ENCODE measurements around the gene CAMK4. TPM values are rescaled to one million over a fixed set of nuclear protein-coding genes. Genes with fewer than 3 reads are reported as not detected.
"Not testable (repeated sequence)": the region's sequence is repeated elsewhere in the genome, so short reads cannot be mapped to it uniquely, and the experiment has no call there.

CAMK4 gene
- polyA plus RNA-seq, 1 donor, result 10.9 TPM

DNA sequence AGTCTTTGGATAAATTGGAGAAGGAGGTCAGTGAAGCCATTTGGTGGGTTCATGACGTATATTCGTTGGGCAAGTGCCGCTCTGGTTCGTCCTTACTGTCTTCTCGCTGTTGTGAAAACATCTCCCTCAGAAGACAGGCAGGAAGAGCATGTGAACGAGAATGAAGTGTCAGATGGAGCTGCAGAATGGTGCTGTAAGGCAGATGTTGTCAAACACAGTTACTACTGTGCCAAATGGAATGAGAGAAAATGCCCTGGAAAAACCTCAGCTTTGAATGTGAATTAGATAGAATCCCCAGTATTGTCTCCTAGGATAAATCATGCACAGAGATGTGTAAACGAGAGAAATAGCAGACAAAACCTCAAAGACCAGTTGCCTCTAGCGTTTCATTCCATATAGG is 121.5 kb downstream of the CAMK4 start:
- Histone ChIP-seq H3K36me3 (ENCODE audit: control insufficient read depth, insufficient read depth, low read length) (no peaks in the 10 kb centered on the region), H3K4me3 (ENCODE audit: low read length) (no peak overlapping the region), H3K27ac (ENCODE audit: low read length) (no peak overlapping the region), H3K27me3 (ENCODE audit: control insufficient read depth, insufficient read depth, low read length) (no peaks in the 10 kb centered on the region), H3K4me1 (ENCODE audit: control insufficient read depth, insufficient read depth, low read length) (no peaks in the 10 kb centered on the region), H3K9me3 (ENCODE audit: control insufficient read depth, low read depth, low read length) (no peaks in the 10 kb centered on the region)
- 60% methylated on average over 3 of the region's 8 CpGs for WGBS (ENCODE audit: insufficient coverage, low lambda C conversion rate)
- no peak for DNase-seq

DNA sequence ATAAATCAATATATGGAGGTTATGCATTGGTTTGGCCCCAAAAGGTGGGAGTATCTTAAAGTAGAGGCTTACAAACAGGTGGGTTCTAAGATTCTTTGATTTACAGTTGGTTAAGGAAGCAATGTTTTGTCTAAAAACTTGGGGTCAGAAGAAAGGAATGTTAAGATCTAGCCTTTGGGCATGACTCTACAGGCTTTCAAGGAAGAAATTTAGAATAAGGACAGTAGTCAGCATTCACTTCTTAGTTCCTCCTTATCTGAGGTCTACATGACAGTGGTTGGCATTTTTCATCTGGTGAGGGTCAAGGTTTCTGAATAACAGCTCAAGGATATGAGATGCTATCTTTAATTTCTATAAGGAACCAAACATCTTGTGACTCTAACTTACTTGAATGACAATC is 122.8 kb downstream of the CAMK4 start:
- no peaks in the 10 kb centered on the region for H3K27me3 ChIP-seq (ENCODE audit: control insufficient read depth, insufficient read depth, low read length)
- no peaks in the 10 kb centered on the region for H3K36me3 ChIP-seq (ENCODE audit: control insufficient read depth, insufficient read depth, low read length)
- no peaks in the 10 kb centered on the region for H3K4me1 ChIP-seq (ENCODE audit: control insufficient read depth, insufficient read depth, low read length)
- H3K4me3 ChIP-seq (ENCODE audit: low read length), result no peak overlapping the region
- no peak overlapping the region for H3K27ac ChIP-seq (ENCODE audit: low read length)
- no peaks in the 10 kb centered on the region for H3K9me3 ChIP-seq (ENCODE audit: control insufficient read depth, low read depth, low read length)
- no peak for DNase-seq

DNA sequence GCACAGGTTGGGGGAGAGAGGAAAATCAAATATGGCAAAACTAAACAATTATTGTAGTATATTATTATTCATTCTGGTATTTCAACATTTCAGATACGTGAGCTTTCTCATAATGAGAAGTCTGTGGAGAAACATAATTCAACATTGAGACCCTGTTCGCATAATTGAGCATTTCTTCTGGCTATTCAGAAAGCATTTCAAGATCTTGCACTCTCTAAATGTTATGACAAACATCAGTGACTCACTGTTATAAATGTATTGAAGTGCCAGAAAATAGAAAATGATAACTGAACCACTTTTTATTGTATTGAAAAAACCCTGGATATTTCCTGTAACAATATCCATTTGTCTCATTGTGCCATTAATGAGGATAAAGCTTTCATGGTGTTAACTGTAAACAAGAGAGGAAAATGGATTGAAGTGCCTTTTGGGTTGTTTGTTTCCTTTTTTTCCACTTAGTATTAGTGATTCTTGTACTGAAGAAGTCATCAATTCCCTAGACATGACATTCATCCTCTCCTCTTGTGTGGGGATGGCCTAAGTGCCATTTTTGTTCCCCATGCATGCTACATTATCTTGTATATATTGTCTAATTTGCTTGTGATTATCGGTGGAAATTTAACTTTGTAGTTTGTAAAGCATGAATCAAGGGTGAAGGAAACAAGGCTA is 124.6 kb downstream of the CAMK4 start:
- no peaks in the 10 kb centered on the region for H3K9me3 ChIP-seq (ENCODE audit: control insufficient read depth, low read depth, low read length)
- no peak overlapping the region for H3K4me3 ChIP-seq (ENCODE audit: low read length)
- 86% methylated on average over 3 of the region's 3 CpGs for WGBS (ENCODE audit: insufficient coverage, low lambda C conversion rate)
- H3K4me1 ChIP-seq (ENCODE audit: control insufficient read depth, insufficient read depth, low read length), result no peaks in the 10 kb centered on the region
- no peaks in the 10 kb centered on the region for H3K36me3 ChIP-seq (ENCODE audit: control insufficient read depth, insufficient read depth, low read length)
- H3K27ac ChIP-seq (ENCODE audit: low read length), result no peak overlapping the region
- DNase-seq, result no peak
- H3K27me3 ChIP-seq (ENCODE audit: control insufficient read depth, insufficient read depth, low read length), result no peaks in the 10 kb centered on the region

DNA sequence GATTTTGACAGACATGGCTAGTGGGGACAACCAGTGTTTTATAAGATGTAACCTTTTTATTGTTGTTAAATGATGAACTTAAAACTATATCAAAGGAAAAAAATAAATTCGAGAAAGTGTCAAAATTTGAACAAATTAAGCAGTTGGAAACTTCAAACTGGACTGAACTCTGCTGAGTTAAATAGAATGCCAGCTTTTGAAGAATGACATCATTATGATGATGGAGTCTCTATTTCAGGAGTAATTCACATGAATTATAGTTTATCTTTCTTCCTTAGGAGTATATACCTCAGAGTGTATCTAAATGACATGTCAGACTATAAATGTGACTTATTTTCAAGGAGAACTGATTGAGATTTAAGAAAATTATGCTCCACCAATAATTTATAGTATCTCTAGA is 125.2 kb downstream of the CAMK4 start:
- Histone ChIP-seq H3K4me3 (ENCODE audit: low read length) (no peak overlapping the region), H3K27ac (ENCODE audit: low read length) (no peak overlapping the region), H3K4me1 (ENCODE audit: control insufficient read depth, insufficient read depth, low read length) (no peaks in the 10 kb centered on the region), H3K27me3 (ENCODE audit: control insufficient read depth, insufficient read depth, low read length) (no peaks in the 10 kb centered on the region), H3K9me3 (ENCODE audit: control insufficient read depth, low read depth, low read length) (no peaks in the 10 kb centered on the region), H3K36me3 (ENCODE audit: control insufficient read depth, insufficient read depth, low read length) (no peaks in the 10 kb centered on the region)
- 60% methylated on average over 1 of the region's 1 CpG for WGBS (ENCODE audit: insufficient coverage, low lambda C conversion rate)
- DNase-seq, result no peak

DNA sequence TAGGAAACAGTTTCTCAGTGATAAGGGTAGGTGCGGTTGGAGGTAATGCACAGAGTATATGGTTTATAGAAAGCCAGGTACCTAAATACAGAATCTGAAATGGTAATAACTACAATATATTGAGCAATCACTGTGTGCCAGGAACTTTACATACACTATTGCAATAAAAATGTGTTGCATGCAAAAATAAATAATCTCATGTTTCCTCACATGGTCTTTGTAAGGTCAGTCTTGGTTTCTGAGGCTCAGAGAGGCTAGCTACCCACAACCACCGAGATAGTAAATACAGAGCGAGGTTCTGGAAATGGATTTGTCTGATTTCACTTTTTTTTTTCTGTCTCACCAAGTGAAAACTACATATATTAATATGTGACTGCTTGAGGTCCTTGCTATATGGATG is 128.9 kb downstream of the CAMK4 start:
- H3K36me3 ChIP-seq (ENCODE audit: control insufficient read depth, insufficient read depth, low read length), result no peaks in the 10 kb centered on the region
- H3K9me3 ChIP-seq (ENCODE audit: control insufficient read depth, low read depth, low read length), result no peaks in the 10 kb centered on the region
- H3K27me3 ChIP-seq (ENCODE audit: control insufficient read depth, insufficient read depth, low read length), result no peaks in the 10 kb centered on the region
- no peaks in the 10 kb centered on the region for H3K4me1 ChIP-seq (ENCODE audit: control insufficient read depth, insufficient read depth, low read length)
- no peak overlapping the region for H3K4me3 ChIP-seq (ENCODE audit: low read length)
- no peak overlapping the region for H3K27ac ChIP-seq (ENCODE audit: low read length)
- no peak for DNase-seq
- 90% methylated on average over 2 of the region's 3 CpGs for WGBS (ENCODE audit: insufficient coverage, low lambda C conversion rate)

DNA sequence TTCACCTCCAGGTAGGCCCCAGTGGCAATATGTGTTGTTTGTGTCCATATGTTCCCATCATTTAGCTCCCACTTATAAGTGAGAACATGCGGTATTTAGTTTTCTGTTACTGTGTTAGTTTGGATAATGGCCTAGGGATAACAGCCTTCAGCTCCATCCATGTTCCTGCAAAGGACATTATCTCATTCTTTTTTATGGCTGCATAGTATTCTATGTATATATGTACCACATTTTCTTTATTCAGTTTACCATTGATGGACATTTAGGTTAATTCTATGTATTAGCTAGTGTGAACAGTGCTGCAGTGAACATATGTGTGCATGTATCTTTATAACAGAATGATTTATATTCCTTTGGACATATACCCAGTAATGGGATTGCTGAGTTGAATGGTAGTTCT is 134.5 kb downstream of the CAMK4 start:
- not testable (repeated sequence) for H3K4me3 ChIP-seq (ENCODE audit: low read length); H3K9me3 ChIP-seq (ENCODE audit: control insufficient read depth, low read depth, low read length); H3K4me1 ChIP-seq (ENCODE audit: control insufficient read depth, insufficient read depth, low read length); H3K27me3 ChIP-seq (ENCODE audit: control insufficient read depth, insufficient read depth, low read length); DNase-seq; H3K27ac ChIP-seq (ENCODE audit: low read length); H3K36me3 ChIP-seq (ENCODE audit: control insufficient read depth, insufficient read depth, low read length)
- WGBS (ENCODE audit: insufficient coverage, low lambda C conversion rate), result no CpG with 5 or more reads among the region's 1 CpG

DNA sequence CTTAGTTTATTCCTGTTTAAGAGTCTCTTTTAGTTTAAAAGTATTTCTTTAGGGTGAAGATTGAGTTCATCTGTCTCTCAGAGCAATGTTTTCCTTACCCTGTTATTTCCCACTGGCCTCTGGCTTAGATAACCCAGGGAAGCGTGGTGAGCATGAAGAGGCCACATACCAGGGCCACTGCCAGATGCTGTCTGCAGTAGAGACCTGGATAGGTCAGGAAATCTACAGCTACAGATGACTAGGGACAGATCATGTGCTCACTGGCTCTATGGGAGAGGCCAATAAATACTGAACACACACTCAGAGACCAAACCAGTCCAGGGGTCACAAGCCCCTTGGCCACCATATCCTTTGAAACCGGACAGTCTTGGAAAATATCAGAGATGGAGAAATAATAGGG is 136.0 kb downstream of the CAMK4 start:
- DNase-seq, result no peak
- Histone ChIP-seq H3K9me3 (ENCODE audit: control insufficient read depth, low read depth, low read length) (no peaks in the 10 kb centered on the region), H3K4me3 (ENCODE audit: low read length) (no peak overlapping the region), H3K27me3 (ENCODE audit: control insufficient read depth, insufficient read depth, low read length) (no peaks in the 10 kb centered on the region), H3K36me3 (ENCODE audit: control insufficient read depth, insufficient read depth, low read length) (no peaks in the 10 kb centered on the region), H3K4me1 (ENCODE audit: control insufficient read depth, insufficient read depth, low read length) (no peaks in the 10 kb centered on the region), H3K27ac (ENCODE audit: low read length) (no peak overlapping the region)
- WGBS (ENCODE audit: insufficient coverage, low lambda C conversion rate), result no CpG with 5 or more reads among the region's 2 CpGs

DNA sequence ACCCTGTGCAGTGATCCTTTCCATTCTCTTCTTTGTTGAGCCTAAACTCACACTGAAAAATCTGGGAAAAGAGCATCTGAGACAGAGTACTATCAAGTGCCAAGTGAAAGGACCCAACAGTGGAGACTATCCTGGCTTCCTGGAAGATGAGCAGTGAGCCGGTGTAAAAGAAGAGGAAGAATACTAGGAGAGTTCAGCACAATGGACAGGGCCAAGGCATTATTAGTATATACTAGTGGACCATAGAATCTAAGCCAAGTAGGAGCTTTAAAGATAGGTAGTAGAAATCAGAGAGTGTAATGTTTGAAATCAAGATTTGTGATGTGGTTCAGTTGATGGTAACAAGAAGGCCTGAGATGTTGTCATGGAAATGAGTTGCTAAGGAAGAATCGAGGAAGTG is 140.8 kb downstream of the CAMK4 start:
- WGBS (ENCODE audit: insufficient coverage, low lambda C conversion rate), result 90% methylated on average over 1 of the region's 2 CpGs

DNA sequence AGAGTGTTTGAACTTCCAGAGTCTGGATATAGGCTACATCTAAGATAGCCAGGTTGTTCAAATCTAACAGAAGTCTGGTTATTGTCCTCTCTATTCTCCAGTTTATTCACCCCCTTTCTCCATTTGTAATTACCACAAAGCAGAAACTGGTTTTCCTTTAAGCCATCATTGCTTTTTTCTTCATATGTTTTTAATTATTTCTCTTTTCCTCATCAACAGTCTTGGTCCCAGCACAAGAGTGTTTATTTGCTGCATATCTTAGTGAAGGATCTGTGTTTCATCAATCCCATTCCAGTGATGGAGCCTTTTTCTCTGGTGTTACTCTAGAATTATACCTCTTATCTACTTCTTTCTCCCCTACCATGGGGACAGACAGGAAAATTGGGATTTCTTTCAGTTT is 142.2 kb downstream of the CAMK4 start:
- DNase-seq, result no peak
- no peaks in the 10 kb centered on the region for H3K36me3 ChIP-seq (ENCODE audit: control insufficient read depth, insufficient read depth, low read length)
- no peaks in the 10 kb centered on the region for H3K9me3 ChIP-seq (ENCODE audit: control insufficient read depth, low read depth, low read length)
- no peaks in the 10 kb centered on the region for H3K27me3 ChIP-seq (ENCODE audit: control insufficient read depth, insufficient read depth, low read length)
- H3K4me1 ChIP-seq (ENCODE audit: control insufficient read depth, insufficient read depth, low read length), result no peaks in the 10 kb centered on the region
- H3K4me3 ChIP-seq (ENCODE audit: low read length), result no peak overlapping the region
- H3K27ac ChIP-seq (ENCODE audit: low read length), result no peak overlapping the region

More for the DNA sequence above, 140.8 kb downstream of the CAMK4 start:
- H3K9me3 ChIP-seq (ENCODE audit: control insufficient read depth, low read depth, low read length), result no peaks in the 10 kb centered on the region
- H3K27ac ChIP-seq (ENCODE audit: low read length), result no peak overlapping the region
- no peaks in the 10 kb centered on the region for H3K4me1 ChIP-seq (ENCODE audit: control insufficient read depth, insufficient read depth, low read length)
- no peaks in the 10 kb centered on the region for H3K27me3 ChIP-seq (ENCODE audit: control insufficient read depth, insufficient read depth, low read length)
- DNase-seq, result no peak
- H3K36me3 ChIP-seq (ENCODE audit: control insufficient read depth, insufficient read depth, low read length), result no peaks in the 10 kb centered on the region
- H3K4me3 ChIP-seq (ENCODE audit: low read length), result no peak overlapping the region

DNA sequence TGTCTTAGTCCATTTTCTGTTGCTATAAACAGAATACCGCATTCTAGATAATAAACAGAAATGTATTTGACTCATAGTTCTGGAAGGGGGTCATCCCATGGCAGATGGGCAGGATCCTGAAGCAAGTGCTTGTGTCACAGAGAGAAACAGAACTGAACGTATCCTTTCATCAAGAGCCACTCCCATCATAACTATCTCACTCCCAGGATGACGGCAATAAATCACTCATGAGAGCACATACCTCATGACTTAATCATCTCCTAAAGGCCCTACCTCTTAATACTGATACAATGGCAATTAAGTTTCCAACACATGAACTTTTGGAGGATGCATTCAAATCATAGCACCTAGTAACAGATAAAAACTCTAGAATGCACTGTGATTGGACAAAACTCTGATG is 142.9 kb downstream of the CAMK4 start:
- no peaks in the 10 kb centered on the region for H3K9me3 ChIP-seq (ENCODE audit: control insufficient read depth, low read depth, low read length)
- H3K27ac ChIP-seq (ENCODE audit: low read length), result no peak overlapping the region
- no CpG with 5 or more reads among the region's 3 CpGs for WGBS (ENCODE audit: insufficient coverage, low lambda C conversion rate)
- H3K36me3 ChIP-seq (ENCODE audit: control insufficient read depth, insufficient read depth, low read length), result no peaks in the 10 kb centered on the region
- H3K27me3 ChIP-seq (ENCODE audit: control insufficient read depth, insufficient read depth, low read length), result no peaks in the 10 kb centered on the region
- H3K4me1 ChIP-seq (ENCODE audit: control insufficient read depth, insufficient read depth, low read length), result no peaks in the 10 kb centered on the region
- no peak for DNase-seq
- H3K4me3 ChIP-seq (ENCODE audit: low read length), result no peak overlapping the region

DNA sequence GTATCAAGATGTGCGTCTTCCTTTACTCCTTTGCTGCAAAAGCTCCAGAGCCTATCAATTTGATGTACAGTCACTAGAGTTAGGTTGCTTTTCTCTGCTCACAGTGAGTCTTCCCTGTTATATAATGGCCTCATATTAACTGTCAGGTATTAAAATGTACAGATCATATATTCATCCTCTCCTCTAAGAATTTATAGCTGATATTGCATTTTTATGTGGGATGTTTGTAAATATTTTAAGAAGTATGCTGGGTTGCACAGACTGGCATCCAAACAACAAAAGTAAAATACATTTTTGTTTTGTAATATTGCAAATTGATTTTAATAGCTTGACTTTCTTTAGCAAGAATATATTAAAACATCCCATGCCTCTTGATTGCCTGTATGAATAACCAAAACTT is 148.6 kb downstream of the CAMK4 start:
- no peak overlapping the region for H3K27ac ChIP-seq (ENCODE audit: low read length)
- DNase-seq, result no peak
- no peaks in the 10 kb centered on the region for H3K4me1 ChIP-seq (ENCODE audit: control insufficient read depth, insufficient read depth, low read length)
- H3K36me3 ChIP-seq (ENCODE audit: control insufficient read depth, insufficient read depth, low read length), result no peaks in the 10 kb centered on the region
- no CpG with 5 or more reads among the region's 1 CpG for WGBS (ENCODE audit: insufficient coverage, low lambda C conversion rate)
- no peak overlapping the region for H3K4me3 ChIP-seq (ENCODE audit: low read length)
- no peaks in the 10 kb centered on the region for H3K27me3 ChIP-seq (ENCODE audit: control insufficient read depth, insufficient read depth, low read length)
- H3K9me3 ChIP-seq (ENCODE audit: control insufficient read depth, low read depth, low read length), result no peaks in the 10 kb centered on the region

All from large intestine (tissue), 3 donors.